ENCODE measurements around the gene CLIC6.

CLIC6 gene

DNA sequence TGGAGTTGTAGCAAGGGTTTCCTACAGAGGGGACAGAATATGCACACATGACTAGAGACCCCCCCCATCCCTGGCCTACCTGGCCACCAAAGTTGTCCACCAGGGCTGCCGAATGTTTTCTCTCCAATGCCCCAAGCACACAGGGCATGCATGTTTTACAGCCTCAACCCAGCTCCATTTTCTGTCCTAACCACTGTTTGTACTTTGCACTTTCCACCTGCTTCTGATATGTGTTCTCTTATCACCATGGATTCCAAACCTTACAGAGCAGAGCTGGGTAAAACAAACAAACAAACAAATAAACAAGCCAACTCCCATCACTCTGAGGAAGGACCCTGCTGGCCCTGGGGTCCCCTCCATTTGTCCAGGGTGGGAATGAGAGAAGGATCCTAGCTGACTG is 27.3 kb downstream of the CLIC6 start:
- H3K4me3 ChIP-seq (replicated peaks; ENCODE audit: low read depth, low read length), result no peak overlapping the region
- TF ChIP-seq, protein P1, sequence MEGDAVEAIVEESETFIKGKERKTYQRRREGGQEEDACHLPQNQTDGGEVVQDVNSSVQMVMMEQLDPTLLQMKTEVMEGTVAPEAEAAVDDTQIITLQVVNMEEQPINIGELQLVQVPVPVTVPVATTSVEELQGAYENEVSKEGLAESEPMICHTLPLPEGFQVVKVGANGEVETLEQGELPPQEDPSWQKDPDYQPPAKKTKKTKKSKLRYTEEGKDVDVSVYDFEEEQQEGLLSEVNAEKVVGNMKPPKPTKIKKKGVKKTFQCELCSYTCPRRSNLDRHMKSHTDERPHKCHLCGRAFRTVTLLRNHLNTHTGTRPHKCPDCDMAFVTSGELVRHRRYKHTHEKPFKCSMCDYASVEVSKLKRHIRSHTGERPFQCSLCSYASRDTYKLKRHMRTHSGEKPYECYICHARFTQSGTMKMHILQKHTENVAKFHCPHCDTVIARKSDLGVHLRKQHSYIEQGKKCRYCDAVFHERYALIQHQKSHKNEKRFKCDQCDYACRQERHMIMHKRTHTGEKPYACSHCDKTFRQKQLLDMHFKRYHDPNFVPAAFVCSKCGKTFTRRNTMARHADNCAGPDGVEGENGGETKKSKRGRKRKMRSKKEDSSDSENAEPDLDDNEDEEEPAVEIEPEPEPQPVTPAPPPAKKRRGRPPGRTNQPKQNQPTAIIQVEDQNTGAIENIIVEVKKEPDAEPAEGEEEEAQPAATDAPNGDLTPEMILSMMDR (IDR thresholded peaks at IDR 0.05; ENCODE audit: insufficient read depth, low read length, poor library complexity, severe bottlenecking), result no peak
- H3K36me3 ChIP-seq (ENCODE audit: control insufficient read depth, insufficient read depth, low read length), result no peaks in the 10 kb centered on the region; the same call in 1 of the 2 replicates
- H3K27me3 ChIP-seq (replicated peaks; ENCODE audit: control insufficient read depth, insufficient read depth, low read length), result no peaks in the 10 kb centered on the region
- DNase-seq (ENCODE audit: extremely low read depth, insufficient read length), result no peak

DNA sequence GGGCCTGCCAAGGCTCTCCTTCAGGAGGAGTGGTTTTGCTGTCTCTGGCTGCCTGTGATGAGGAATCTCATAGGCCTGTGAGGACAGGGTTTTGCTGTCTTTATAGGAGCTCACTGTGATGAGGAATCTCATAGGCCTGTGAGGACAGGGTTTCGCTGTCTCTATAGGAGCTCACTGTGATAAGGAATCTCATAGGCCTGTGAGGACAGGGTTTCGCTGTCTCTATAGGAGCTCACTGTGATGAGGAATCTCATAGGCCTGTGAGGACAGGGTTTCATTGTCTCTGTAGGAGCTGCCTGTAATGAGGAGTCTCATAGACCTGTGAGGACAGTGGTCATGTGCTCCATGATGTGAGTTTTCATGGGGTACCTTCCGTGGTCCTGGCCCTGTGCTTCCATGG is 29.0 kb downstream of the CLIC6 start:
- Histone ChIP-seq H3K4me3 (replicated peaks; ENCODE audit: low read depth, low read length) (no peak overlapping the region), H3K27me3 (replicated peaks; ENCODE audit: control insufficient read depth, insufficient read depth, low read length) (no peaks in the 10 kb centered on the region), H3K36me3 (ENCODE audit: control insufficient read depth, insufficient read depth, low read length) (no peaks in the 10 kb centered on the region; the same call in 1 of the 2 replicates)
- TF ChIP-seq, protein P1 (IDR thresholded peaks at IDR 0.05; ENCODE audit: insufficient read depth, low read length, poor library complexity, severe bottlenecking), result no peak
- DNase-seq (ENCODE audit: extremely low read depth, insufficient read length), result no peak

- DNase-seq (ENCODE audit: extremely low read depth, insufficient read length), result no peak
- Histone ChIP-seq H3K27me3 (replicated peaks; ENCODE audit: control insufficient read depth, insufficient read depth, low read length) (no peaks in the 10 kb centered on the region), H3K4me3 (replicated peaks; ENCODE audit: low read depth, low read length) (no peak overlapping the region), H3K36me3 (ENCODE audit: control insufficient read depth, insufficient read depth, low read length) (no peaks in the 10 kb centered on the region; the same call in 1 of the 2 replicates)
- TF ChIP-seq, protein P1 (IDR thresholded peaks at IDR 0.05; ENCODE audit: insufficient read depth, low read length, poor library complexity, severe bottlenecking), result no peak
Observed at GRCh38 chr21:34698270-34699015, 29.6 kb downstream of the CLIC6 start.

DNA sequence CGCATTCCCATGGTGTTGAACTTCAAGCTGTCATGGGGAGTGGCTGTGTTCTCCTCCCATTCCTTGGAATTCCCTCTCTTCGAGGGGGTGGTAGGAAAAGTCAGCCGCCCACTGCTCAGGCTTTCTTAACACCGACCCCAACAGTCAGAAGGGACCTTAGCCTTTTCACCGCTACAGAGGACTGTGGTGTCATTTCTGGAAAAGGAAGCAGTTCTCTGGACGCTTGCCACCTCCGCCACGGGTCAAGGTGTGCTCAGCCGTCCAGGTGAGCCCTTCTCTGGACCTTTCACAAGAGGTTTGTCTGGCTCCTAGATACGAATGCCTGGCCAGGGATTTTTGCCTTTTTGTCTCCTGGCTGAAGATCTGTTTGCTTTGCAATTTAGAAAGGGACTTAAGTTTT is 31.8 kb downstream of the CLIC6 start:
- TF ChIP-seq, protein P1 (IDR thresholded peaks at IDR 0.05; ENCODE audit: insufficient read depth, low read length, poor library complexity, severe bottlenecking), result no peak
- no peaks in the 10 kb centered on the region for H3K27me3 ChIP-seq (replicated peaks; ENCODE audit: control insufficient read depth, insufficient read depth, low read length)
- no peak for DNase-seq (ENCODE audit: extremely low read depth, insufficient read length)

GRCh38 chr21:34701726-34702125 is 32.9 kb downstream of the CLIC6 start:
- no peak for DNase-seq (ENCODE audit: extremely low read depth, insufficient read length)
- no peaks in the 10 kb centered on the region for H3K27me3 ChIP-seq (replicated peaks; ENCODE audit: control insufficient read depth, insufficient read depth, low read length)
- H3K36me3 ChIP-seq (ENCODE audit: control insufficient read depth, insufficient read depth, low read length), result no peaks in the 10 kb centered on the region
- TF ChIP-seq, protein P1 (IDR thresholded peaks at IDR 0.05; ENCODE audit: insufficient read depth, low read length, poor library complexity, severe bottlenecking), result no peak
- no peak overlapping the region for H3K4me3 ChIP-seq (replicated peaks; ENCODE audit: low read depth, low read length)

More for the DNA sequence above, 31.8 kb downstream of the CLIC6 start:
- Histone ChIP-seq H3K36me3 (ENCODE audit: control insufficient read depth, insufficient read depth, low read length) (no peaks in the 10 kb centered on the region), H3K4me3 (replicated peaks; ENCODE audit: low read depth, low read length) (no peak overlapping the region)
